HepG2 (cell line): ENCODE measurements around the gene SLC2A11. TPM values are rescaled to one million over a fixed set of nuclear protein-coding genes. Genes with fewer than 3 reads are reported as not detected.

Experiments
- CENPT ChIP-seq: sonication (generic); formaldehyde crosslinking; IDR thresholded peaks from 2 replicates; pipeline ENCODE4 v1.8.0; 2022; ENCODE audit warnings: low read depth, mild to moderate bottlenecking, moderate library complexity, missing genetic modification reagents
- GZF1 ChIP-seq: sonication (generic); formaldehyde crosslinking; IDR thresholded peaks from 2 replicates; pipeline ENCODE4 v1.5.1; 2020; ENCODE audit warnings: mild to moderate bottlenecking, missing genetic modification reagents
- HDAC2 ChIP-seq: sonication (generic); formaldehyde crosslinking; IDR thresholded peaks from 2 replicates; pipeline ENCODE4 v1.4.0; 2020; ENCODE audit warnings: missing genetic modification reagents
- JUNB ChIP-seq: sonication (generic); formaldehyde crosslinking; IDR thresholded peaks from 2 replicates; pipeline ENCODE4 v1.8.0; 2022; ENCODE audit warnings: missing genetic modification reagents, mild to moderate bottlenecking, borderline replicate concordance
- KDM4B ChIP-seq: sonication (generic); formaldehyde crosslinking; IDR thresholded peaks from 2 replicates; pipeline ENCODE4 v1.4.0; 2020; ENCODE audit warnings: missing genetic modification reagents
- MATR3 ChIP-seq: sonication (generic); formaldehyde crosslinking; IDR thresholded peaks from 2 replicates; pipeline ENCODE4 v1.4.0; 2020; ENCODE audit warnings: missing genetic modification reagents
- MEIS2 ChIP-seq: sonication (generic); formaldehyde crosslinking; IDR thresholded peaks from 2 replicates; pipeline ENCODE4 v1.9.0; 2021; ENCODE audit warnings: mild to moderate bottlenecking, missing genetic modification reagents
- NFYC ChIP-seq: IDR thresholded peaks from 2 replicates; pipeline ENCODE4 v1.6.1; 2016; ENCODE audit warnings: missing genetic modification reagents, missing compliant biosample characterization
- POLR2A ChIP-seq, 2 experiments: IDR thresholded peaks; 2 replicates each; pipeline ENCODE4 v1.6.1; 2011; ENCODE audit warnings: low read depth in 2 of 2, low read length in 2 of 2, mild to moderate bottlenecking in 1 of 2, moderate library complexity in 1 of 2; ENCODE audit not compliant: insufficient read depth in 1 of 2
- SOX6 ChIP-seq, 2 experiments: fragments of 450-650 bp in 1 of 2; sonication (generic) in 1 of 2; formaldehyde crosslinking in 1 of 2; IDR thresholded peaks; 2 replicates each; pipeline versions ENCODE4 v1.4.0 to v1.6.1; 2017 to 2020; ENCODE audit warnings: antibody characterized with exemption in 1 of 2, mild to moderate bottlenecking in 1 of 2, missing genetic modification reagents in 1 of 2
- XBP1 ChIP-seq: sonication (generic); formaldehyde crosslinking; IDR thresholded peaks from 2 replicates; pipeline ENCODE4 v1.5.0; 2020; ENCODE audit warnings: missing genetic modification reagents
- ZBTB42 ChIP-seq: sonication (generic); formaldehyde crosslinking; IDR thresholded peaks from 2 replicates; pipeline ENCODE4 v1.5.0; 2020; ENCODE audit warnings: mild to moderate bottlenecking, missing genetic modification reagents
- ZBTB8A ChIP-seq: sonication (generic); formaldehyde crosslinking; IDR thresholded peaks from 2 replicates; pipeline ENCODE4 v1.4.0; 2020; ENCODE audit warnings: mild to moderate bottlenecking, low read depth, missing genetic modification reagents, borderline replicate concordance
- ZNF138 ChIP-seq: sonication (generic); formaldehyde crosslinking; IDR thresholded peaks from 2 replicates; pipeline ENCODE4 v1.5.0; 2020; ENCODE audit warnings: mild to moderate bottlenecking, low read depth, missing genetic modification reagents
- ZNF616 ChIP-seq: sonication (generic); formaldehyde crosslinking; IDR thresholded peaks from 2 replicates; pipeline ENCODE4 v1.5.0; 2020; ENCODE audit warnings: low read depth, mild to moderate bottlenecking, missing genetic modification reagents
- ZNF619 ChIP-seq: sonication (generic); formaldehyde crosslinking; IDR thresholded peaks from 2 replicates; pipeline ENCODE4 v1.4.0; 2020; ENCODE audit warnings: mild to moderate bottlenecking, missing genetic modification reagents
- ZSCAN9 ChIP-seq: IDR thresholded peaks from 2 replicates; pipeline ENCODE4 v1.6.1; 2016; ENCODE audit warnings: borderline replicate concordance
- polyA plus RNA-seq, 8 experiments: library from polyadenylated mRNA; depleted of rRNA in 3 of 8; stranded (reverse) in 7 of 8; unstranded in 1 of 8; fragments of >200 nt; fragmentation: Illumina TruSeq in 4 of 8; extraction: Trizol in 4 of 8; gene quantifications; 2 replicates each; pipeline versions ENCODE4 v1.2.1 to v1.2.3, GENCODE V29; 2011 to 2016; ENCODE audit warnings: low read depth in 4 of 8, missing spikeins in 1 of 8, mixed read lengths in 1 of 8; ENCODE audit not compliant: insufficient read depth in 1 of 8
- total RNA-seq, 5 experiments: library from RNA; depleted of rRNA; stranded (reverse); fragments of >200 nt; fragmentation: Illumina TruSeq; extraction: Trizol; gene quantifications; 2 replicates each; pipeline ENCODE4 v1.2.3, GENCODE V29; 2016; ENCODE audit warnings: low read depth in 1 of 5
- TF ChIP-seq, protein P1 (sequence below): sonication (generic); formaldehyde crosslinking; IDR thresholded peaks from 2 replicates; pipeline ENCODE4 v1.8.1; 2022; ENCODE audit warnings: low read depth, mild to moderate bottlenecking, missing genetic modification reagents
- TF ChIP-seq, protein P2 (sequence below), 2 experiments: fragments of 450-650 bp in 1 of 2; sonication (generic) in 1 of 2; formaldehyde crosslinking in 1 of 2; IDR thresholded peaks; 2 replicates each; pipeline versions ENCODE4 v1.6.1 to v1.8.0; 2016 to 2022; ENCODE audit warnings: antibody characterized with exemption in 1 of 2, mild to moderate bottlenecking in 1 of 2, missing genetic modification reagents in 1 of 2

The SLC2A11 gene
- total and polyA plus RNA-seq, 2 of the 13 experiments (the other 11 are each of a cell fraction or from before 2014, with no cell fraction given), result 15.2 to 15.4 TPM

DNA sequence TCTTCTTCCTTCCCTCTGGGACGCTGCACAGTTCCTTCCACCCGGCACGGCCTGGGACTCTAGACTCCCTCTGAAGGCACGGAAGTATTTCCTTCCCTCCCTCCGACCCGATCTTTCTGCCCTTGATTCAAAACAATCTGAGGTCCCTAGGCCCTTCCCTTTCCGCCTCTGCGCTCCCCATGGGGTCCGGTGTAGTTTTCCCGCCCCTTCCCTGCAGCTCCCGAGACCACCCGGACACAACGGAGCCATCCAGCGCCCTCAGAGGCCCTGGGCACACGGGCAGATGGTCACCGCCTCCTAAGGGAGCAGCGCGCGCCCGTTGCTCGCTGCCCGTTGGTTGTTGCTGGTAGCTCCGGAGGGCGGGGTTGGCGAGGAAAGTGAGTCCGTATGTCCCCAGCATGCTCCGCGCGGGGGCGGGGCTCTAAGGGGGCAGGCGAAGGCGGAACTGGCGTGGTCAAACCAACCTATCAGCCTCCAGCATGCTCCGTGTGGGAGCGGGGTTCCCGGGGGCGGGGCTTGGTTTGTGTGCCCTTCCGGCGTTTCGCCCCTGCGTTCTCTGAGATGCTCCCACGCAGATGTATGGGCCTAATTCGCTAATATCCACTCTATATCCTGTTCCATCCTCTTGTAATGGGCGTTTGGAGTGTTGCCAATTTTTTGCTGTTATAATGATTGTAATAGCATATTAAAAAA, 56.1 kb downstream of the SLC2A11 start (continued):
- TF ChIP-seq, protein P1, sequence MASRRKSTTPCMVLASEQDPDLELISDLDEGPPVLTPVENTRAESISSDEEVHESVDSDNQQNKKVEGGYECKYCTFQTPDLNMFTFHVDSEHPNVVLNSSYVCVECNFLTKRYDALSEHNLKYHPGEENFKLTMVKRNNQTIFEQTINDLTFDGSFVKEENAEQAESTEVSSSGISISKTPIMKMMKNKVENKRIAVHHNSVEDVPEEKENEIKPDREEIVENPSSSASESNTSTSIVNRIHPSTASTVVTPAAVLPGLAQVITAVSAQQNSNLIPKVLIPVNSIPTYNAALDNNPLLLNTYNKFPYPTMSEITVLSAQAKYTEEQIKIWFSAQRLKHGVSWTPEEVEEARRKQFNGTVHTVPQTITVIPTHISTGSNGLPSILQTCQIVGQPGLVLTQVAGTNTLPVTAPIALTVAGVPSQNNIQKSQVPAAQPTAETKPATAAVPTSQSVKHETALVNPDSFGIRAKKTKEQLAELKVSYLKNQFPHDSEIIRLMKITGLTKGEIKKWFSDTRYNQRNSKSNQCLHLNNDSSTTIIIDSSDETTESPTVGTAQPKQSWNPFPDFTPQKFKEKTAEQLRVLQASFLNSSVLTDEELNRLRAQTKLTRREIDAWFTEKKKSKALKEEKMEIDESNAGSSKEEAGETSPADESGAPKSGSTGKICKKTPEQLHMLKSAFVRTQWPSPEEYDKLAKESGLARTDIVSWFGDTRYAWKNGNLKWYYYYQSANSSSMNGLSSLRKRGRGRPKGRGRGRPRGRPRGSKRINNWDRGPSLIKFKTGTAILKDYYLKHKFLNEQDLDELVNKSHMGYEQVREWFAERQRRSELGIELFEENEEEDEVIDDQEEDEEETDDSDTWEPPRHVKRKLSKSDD, result 0 out of 2 replicates have a peak, but pooled peaks have one; percentile 45
- no peak for TF ChIP-seq KDM4B (CRISPR knock-in tag)
- TF ChIP-seq GZF1 (CRISPR knock-in tag), result no peak
- TF ChIP-seq ZBTB42 (CRISPR knock-in tag), result no peak
- TF ChIP-seq NFYC, result peak; percentile 80
- peak; percentile 83 to 96 for TF ChIP-seq POLR2A (IDR thresholded peaks at IDR 0.05; ENCODE audit: insufficient read depth in 1 of 2, low read depth in 2 of 2, low read length in 2 of 2)
- no peak for TF ChIP-seq CENPT
- peak; percentile 50; the same call in 1 of the 2 replicates for TF ChIP-seq ZNF616
- no peak; the same call in 1 of the 2 replicates for TF ChIP-seq ZNF619 (CRISPR knock-in tag)
- no peak for TF ChIP-seq XBP1 (CRISPR knock-in tag)
- peak; percentile 58; the same call in 1 of the 2 replicates for TF ChIP-seq ZSCAN9 (CRISPR knock-in tag)
- no peak for TF ChIP-seq ZBTB8A (CRISPR knock-in tag)
- TF ChIP-seq, protein P2, sequence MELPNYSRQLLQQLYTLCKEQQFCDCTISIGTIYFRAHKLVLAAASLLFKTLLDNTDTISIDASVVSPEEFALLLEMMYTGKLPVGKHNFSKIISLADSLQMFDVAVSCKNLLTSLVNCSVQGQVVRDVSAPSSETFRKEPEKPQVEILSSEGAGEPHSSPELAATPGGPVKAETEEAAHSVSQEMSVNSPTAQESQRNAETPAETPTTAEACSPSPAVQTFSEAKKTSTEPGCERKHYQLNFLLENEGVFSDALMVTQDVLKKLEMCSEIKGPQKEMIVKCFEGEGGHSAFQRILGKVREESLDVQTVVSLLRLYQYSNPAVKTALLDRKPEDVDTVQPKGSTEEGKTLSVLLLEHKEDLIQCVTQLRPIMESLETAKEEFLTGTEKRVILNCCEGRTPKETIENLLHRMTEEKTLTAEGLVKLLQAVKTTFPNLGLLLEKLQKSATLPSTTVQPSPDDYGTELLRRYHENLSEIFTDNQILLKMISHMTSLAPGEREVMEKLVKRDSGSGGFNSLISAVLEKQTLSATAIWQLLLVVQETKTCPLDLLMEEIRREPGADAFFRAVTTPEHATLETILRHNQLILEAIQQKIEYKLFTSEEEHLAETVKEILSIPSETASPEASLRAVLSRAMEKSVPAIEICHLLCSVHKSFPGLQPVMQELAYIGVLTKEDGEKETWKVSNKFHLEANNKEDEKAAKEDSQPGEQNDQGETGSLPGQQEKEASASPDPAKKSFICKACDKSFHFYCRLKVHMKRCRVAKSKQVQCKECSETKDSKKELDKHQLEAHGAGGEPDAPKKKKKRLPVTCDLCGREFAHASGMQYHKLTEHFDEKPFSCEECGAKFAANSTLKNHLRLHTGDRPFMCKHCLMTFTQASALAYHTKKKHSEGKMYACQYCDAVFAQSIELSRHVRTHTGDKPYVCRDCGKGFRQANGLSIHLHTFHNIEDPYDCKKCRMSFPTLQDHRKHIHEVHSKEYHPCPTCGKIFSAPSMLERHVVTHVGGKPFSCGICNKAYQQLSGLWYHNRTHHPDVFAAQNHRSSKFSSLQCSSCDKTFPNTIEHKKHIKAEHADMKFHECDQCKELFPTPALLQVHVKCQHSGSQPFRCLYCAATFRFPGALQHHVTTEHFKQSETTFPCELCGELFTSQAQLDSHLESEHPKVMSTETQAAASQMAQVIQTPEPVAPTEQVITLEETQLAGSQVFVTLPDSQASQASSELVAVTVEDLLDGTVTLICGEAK (IDR thresholded peaks at IDR 0.05), result no peak
- TF ChIP-seq, protein P2 (CRISPR knock-in tag; IDR thresholded peaks at IDR 0.05), result peak; percentile 80
- TF ChIP-seq JUNB (CRISPR knock-in tag), result peak; percentile 72; the same call in 1 of the 2 replicates
- no peak for TF ChIP-seq MATR3 (CRISPR knock-in tag)
- peak; percentile 80 for TF ChIP-seq MEIS2 (CRISPR knock-in tag)
- TF ChIP-seq ZNF138 (CRISPR knock-in tag), result 0 out of 2 replicates have a peak, but pooled peaks have one; percentile 65
- TF ChIP-seq SOX6 (IDR thresholded peaks at IDR 0.05), result no peak
- peak; percentile 35 for TF ChIP-seq SOX6 (CRISPR knock-in tag; IDR thresholded peaks at IDR 0.05)
- no peak for TF ChIP-seq HDAC2 (CRISPR knock-in tag)
